Sigmoid colon (tissue), 7 donors: ENCODE results near the gene EPHA7. TPM values are rescaled to one million over a fixed set of nuclear protein-coding genes. Genes with fewer than 3 reads are reported as not detected.

Source experiments
- DNase-seq: peaks from one replicate; pipeline ENCODE4 v3.0.0-alpha.2; 2019
- H3K27ac ChIP-seq, 4 donors: fragments of 200-600 bp; sonication (generic); one replicate each; pipeline ENCODE4 v1.5.1; 2016 to 2019; ENCODE audit warnings: mild to moderate bottlenecking in 1 of 4
- H3K27me3 ChIP-seq, 3 donors: fragments of 200-600 bp; sonication (generic); one replicate each; pipeline ENCODE4 v1.5.1; 2019; ENCODE audit warnings: mild to moderate bottlenecking in 1 of 3
- H3K36me3 ChIP-seq, 4 donors: fragments of 200-600 bp; sonication (generic); one replicate each; pipeline ENCODE4 v1.5.1; 2016 to 2019
- H3K4me1 ChIP-seq, 4 donors: fragments of 200-600 bp; sonication (generic); one replicate each; pipeline ENCODE4 v1.5.1; 2017 to 2019
- H3K4me3 ChIP-seq, 4 donors: fragments of 200-600 bp; sonication (generic); one replicate each; pipeline ENCODE4 v1.5.1; 2017 to 2019; ENCODE audit warnings: mild to moderate bottlenecking in 2 of 4, moderate library complexity in 1 of 4
- H3K9me3 ChIP-seq, 4 donors: fragments of 200-600 bp in 3 of 4; sonication (generic) in 3 of 4; one replicate each; pipeline versions ENCODE4 v1.5.1 to v1.6.1; 2013 to 2019
- CTCF ChIP-seq, 4 experiments: fragments of 450-650 bp in 3 of 4; fragments of 200-600 bp in 1 of 4; IDR thresholded peaks; one replicate each; pipeline ENCODE4 v1.5.1; 2016 to 2019; ENCODE audit warnings: antibody characterized with exemption in 4 of 4, mild to moderate bottlenecking in 3 of 4, moderate library complexity in 2 of 4
- EP300 ChIP-seq, 4 donors: sonication (generic); formaldehyde crosslinking; IDR thresholded peaks; one replicate each; pipeline ENCODE4 v1.6.1; 2017; ENCODE audit warnings: antibody characterized with exemption in 4 of 4
- POLR2A ChIP-seq, 2 donors: fragments of 450-650 bp; IDR thresholded peaks; one replicate each; pipeline ENCODE4 v1.6.1; 2016; ENCODE audit warnings: antibody characterized with exemption in 2 of 2, mild to moderate bottlenecking in 2 of 2, moderate library complexity in 2 of 2
- POLR2AphosphoS5 ChIP-seq, 4 donors: sonication (generic); formaldehyde crosslinking; IDR thresholded peaks; one replicate each; pipeline ENCODE4 v1.6.1; 2017; ENCODE audit warnings: antibody characterized with exemption in 4 of 4
- WGBS, 2 donors: extraction: QIAGEN DNeasy Blood & Tissue Kit; methylation state at CpG; one replicate each; pipeline ENCODE4 v1.1.7; 2013; 5-methylcytosine and 5-hydroxymethylcytosine counted together
- intact Hi-C: fragments of 100-400 bp; cut with DNase I; formaldehyde crosslinking; loops from one replicate; pipeline ENCODE4 v1.15.1; 2023
- polyA plus RNA-seq, 3 donors: library from polyadenylated mRNA; stranded (reverse); fragments of 200-250 nt; gene quantifications; one replicate each; pipeline ENCODE4 v1.2.3, GENCODE V29; 2013
- total RNA-seq, 4 donors: library from RNA; depleted of rRNA; stranded (reverse); fragments of >200 nt; gene quantifications; one replicate each; pipeline ENCODE4 v1.1.0, GENCODE V29; 2016
- donor health status: healthy with polysubstance abuse.
- donor health status: Bipolar disorder and iron deficiency.
- donor health status: healthy.

EPHA7 gene
- total and polyA plus RNA-seq, 7 donors: 1.2 to 134 (median 70.3) TPM; not detected in 1

GRCh38 chr6:93317592-93317991 is 101.8 kb downstream of the EPHA7 start:
- Histone ChIP-seq H3K9me3 (no peaks in the 10 kb centered on the region), H3K27ac (no peak overlapping the region), H3K4me1 (no peaks in the 10 kb centered on the region), H3K4me3 (no peak overlapping the region), H3K27me3 (no peaks in the 10 kb centered on the region), H3K36me3 (no peaks in the 10 kb centered on the region)
- DNase-seq: no peak
- intact Hi-C loops: no loop called here
- TF ChIP-seq EP300 (IDR thresholded peaks at IDR 0.05): no peak
- no peak for TF ChIP-seq POLR2A (IDR thresholded peaks at IDR 0.05)
- TF ChIP-seq CTCF (IDR thresholded peaks at IDR 0.05): no peak
- TF ChIP-seq POLR2AphosphoS5 (IDR thresholded peaks at IDR 0.05): no peak

- DNase-seq: no peak
- no peak overlapping the region for H3K27ac ChIP-seq
- H3K36me3 ChIP-seq: peaks cover 0 to 7% (median 0%) of the 10 kb centered on the region in 4 donors
- no peak overlapping the region for H3K4me3 ChIP-seq
- H3K27me3 ChIP-seq: no peaks in the 10 kb centered on the region
- whole genome bisulfite sequencing, 2 donors: 60 to 71% methylated on average over 5 of the region's 5 CpGs
- no peak for TF ChIP-seq POLR2A (IDR thresholded peaks at IDR 0.05)
- TF ChIP-seq POLR2AphosphoS5 (IDR thresholded peaks at IDR 0.05): no peak
- TF ChIP-seq CTCF (IDR thresholded peaks at IDR 0.05): no peak
- TF ChIP-seq EP300 (IDR thresholded peaks at IDR 0.05): no peak
- intact Hi-C loops: no loop called here
- no peaks in the 10 kb centered on the region for H3K9me3 ChIP-seq
- H3K4me1 ChIP-seq: peaks cover 0 to 11% (median 0%) of the 10 kb centered on the region in 4 donors
Measured at GRCh38 chr6:93307505-93308409, 111.6 kb downstream of the EPHA7 start.

- Histone ChIP-seq H3K4me3 (no peak overlapping the region), H3K27ac (no peak overlapping the region), H3K9me3 (no peaks in the 10 kb centered on the region), H3K27me3 (no peaks in the 10 kb centered on the region), H3K36me3 (peaks cover 0 to 9% (median 0%) of the 10 kb centered on the region in 4 donors), H3K4me1 (peaks cover 0 to 11% (median 0%) of the 10 kb centered on the region in 4 donors)
- intact Hi-C loops: no loop called here
- DNase-seq: no peak
- no peak for TF ChIP-seq EP300 (IDR thresholded peaks at IDR 0.05)
- TF ChIP-seq POLR2AphosphoS5 (IDR thresholded peaks at IDR 0.05): no peak
- no peak for TF ChIP-seq POLR2A (IDR thresholded peaks at IDR 0.05)
- TF ChIP-seq CTCF (IDR thresholded peaks at IDR 0.05): no peak
Measured at GRCh38 chr6:93305088-93305487, 114.3 kb downstream of the EPHA7 start.

- Histone ChIP-seq H3K4me1 (peaks cover 0 to 11% (median 0%) of the 10 kb centered on the region in 4 donors), H3K27me3 (no peaks in the 10 kb centered on the region), H3K9me3 (no peaks in the 10 kb centered on the region), H3K4me3 (no peak overlapping the region), H3K27ac (no peak overlapping the region), H3K36me3 (peaks cover 0 to 9% (median 0%) of the 10 kb centered on the region in 4 donors)
- WGBS, 2 donors: 77 to 93% methylated on average over 1 of the region's 1 CpG
- TF ChIP-seq POLR2A (IDR thresholded peaks at IDR 0.05) (no peak), EP300 (IDR thresholded peaks at IDR 0.05) (no peak), CTCF (IDR thresholded peaks at IDR 0.05) (no peak), POLR2AphosphoS5 (IDR thresholded peaks at IDR 0.05) (no peak)
- DNase-seq: no peak
- intact Hi-C loops: no loop called here
Measured at GRCh38 chr6:93304505-93304904, 114.9 kb downstream of the EPHA7 start.
